Renal cortical epithelial cell (primary cell): ENCODE data around the gene HMGCS2. TPM values are rescaled to one million over a fixed set of nuclear protein-coding genes. Genes with fewer than 3 reads are reported as not detected.

Source experiments
- DNase-seq: peaks from one replicate; pipeline ENCODE4 v3.0.0-alpha.2; 2011; ENCODE audit warnings: low read depth
- total RNA-seq: library from RNA; depleted of rRNA; stranded (reverse); fragments of >200 nt; gene quantifications from 2 replicates; pipeline ENCODE4 v1.2.3, GENCODE V29; 2014

The HMGCS2 gene
- total RNA-seq = not detected in 2 replicates

DNA sequence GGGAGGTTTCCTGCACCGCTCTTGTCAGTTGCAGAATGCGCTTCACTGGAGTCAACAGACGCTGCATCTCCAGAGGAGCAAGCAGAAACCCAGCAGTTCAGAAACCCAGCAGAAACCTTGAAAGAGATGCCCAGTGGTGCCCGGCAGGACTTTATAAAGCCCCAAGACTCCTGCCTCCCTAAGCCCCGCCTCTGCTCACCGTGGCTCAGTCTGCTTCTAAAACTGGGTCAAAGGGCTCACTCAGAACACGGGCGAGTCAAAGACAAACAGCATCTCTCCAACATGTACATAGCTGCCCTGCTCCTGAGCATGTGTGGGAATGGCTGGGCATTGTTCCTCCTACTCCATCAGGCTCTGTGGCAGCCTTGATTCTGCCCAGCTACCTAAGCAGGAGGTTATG is at the start of gene HMGCS2:
Gene HMGCS2 (minus strand): TSS at position 128 of the 400 bp plus-strand sequence. CDS start 61 bp downstream, at position 67.
- DNase-seq = no peak

- DNase-seq = no peak
These were observed 49.5 kb upstream of the HMGCS2 start for GRCh38 chr1:119818181-119818580.

DNA sequence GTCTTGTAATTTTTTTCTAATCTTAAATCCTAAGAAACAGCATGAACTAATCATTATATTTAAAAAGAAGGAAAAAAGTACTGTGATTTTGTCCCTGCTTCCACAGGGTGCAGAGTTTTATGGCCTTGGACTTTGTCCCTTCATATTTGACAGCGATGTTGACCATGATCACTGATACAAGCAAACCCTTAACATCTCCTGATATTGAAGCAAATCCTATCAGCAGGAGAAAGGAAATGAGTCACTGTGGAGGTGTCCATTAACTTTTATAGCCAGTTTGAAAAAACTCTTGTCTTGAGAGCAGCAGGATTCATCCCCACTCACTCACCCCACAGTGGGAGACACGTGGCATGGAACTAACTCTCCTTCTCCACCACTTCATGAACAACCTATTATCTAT is 47.7 kb upstream of the HMGCS2 start:
- peak; percentile 83 for DNase-seq

DNA sequence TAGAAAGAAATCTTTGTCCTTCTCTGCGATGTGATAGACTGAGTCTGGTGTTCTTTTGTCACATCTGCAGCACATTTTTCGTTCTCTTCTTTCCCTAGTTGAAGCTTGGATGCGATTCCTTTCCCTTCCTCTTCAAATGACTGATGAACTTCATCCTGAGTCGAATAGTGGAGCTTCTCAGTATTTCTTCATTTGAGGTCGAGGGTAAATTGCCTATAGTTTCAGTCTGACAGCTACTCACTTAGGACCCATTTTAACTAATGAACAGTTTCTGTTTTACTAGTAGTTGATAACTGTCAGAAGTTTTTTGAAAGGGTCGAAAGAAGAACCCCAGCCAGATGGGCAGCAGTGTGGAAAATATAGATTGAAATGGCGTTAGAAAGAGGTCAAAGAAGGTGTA is 47.2 kb upstream of the HMGCS2 start:
- DNase-seq = no peak

DNA sequence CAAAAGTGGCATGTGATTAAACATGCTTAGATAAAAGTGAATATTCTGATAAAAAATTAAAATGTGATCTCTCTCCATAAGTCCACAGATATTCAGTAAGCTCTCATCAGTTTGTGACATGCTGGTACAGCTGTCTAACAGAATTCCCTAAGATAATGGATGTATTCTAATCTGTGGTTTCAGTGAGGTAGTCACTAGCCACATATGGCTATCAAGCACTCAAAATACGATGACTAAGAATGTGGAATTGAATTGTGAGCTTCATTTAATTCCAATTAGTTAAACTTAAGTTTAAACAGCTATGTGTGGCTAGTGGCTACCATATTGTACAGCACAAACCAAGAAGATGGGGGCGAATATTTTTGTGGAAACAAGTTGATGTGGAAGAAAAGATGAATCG is 46.7 kb upstream of the HMGCS2 start:
- DNase-seq = peak; percentile 77

GRCh38 chr1:119814288-119814687 is 45.6 kb upstream of the HMGCS2 start:
- no peak for DNase-seq

GRCh38 chr1:119811985-119812557 is 43.4 kb upstream of the HMGCS2 start:
- no peak for DNase-seq

DNA sequence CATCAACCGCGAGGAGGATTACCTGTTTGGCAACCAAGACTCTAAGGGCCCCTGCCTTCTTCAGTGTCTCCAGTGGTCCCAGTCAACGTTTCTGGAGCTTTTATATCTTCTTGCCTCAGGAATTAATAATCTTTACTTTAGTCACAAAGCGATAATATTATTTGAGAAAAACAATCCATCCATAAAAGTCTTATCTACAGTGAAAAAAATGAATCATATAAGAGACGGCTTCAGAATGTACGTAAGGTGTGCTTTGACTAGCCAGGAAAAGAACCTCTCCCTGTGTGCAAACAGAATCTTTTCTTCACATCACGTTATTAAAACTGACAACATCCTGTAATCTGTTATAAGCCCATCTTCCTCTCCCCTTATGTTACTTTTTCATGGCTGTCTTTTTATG is 42.7 kb upstream of the HMGCS2 start, which contains the start of gene REG4:
Gene REG4 (minus strand): TSS at position 74 of the 400 bp plus-strand sequence. CDS start 2,691 bp downstream, outside the sequence.
- no peak for DNase-seq

DNA sequence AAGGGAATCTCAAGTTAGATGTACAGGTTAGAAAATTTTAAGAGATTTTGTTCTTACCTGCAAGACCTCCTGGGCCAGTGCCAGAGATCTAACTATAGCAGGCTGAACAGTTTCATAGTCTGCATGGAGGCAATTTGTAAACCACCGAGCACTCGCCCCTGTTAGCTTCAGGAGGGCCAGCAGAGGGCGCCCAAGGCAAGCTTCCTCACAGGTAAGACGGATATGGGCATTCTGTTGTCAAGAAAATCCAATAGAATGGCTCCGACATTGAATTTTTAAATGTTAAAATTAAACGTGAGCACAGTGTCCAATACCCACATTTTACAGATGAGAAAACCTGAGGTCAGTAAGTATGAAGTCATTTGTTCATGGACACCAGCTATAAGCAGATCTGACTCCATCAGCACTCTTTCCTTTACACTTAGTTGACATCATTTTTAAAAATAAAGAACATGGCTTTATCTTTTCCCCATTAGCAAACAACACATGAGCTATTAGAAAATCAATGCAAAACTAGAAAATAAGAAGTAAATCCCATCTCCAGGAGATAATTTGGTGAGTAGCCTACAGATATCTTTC is 40.4 kb upstream of the HMGCS2 start:
- peak; percentile 62 for DNase-seq

- no peak for DNase-seq
These were observed 39.8 kb upstream of the HMGCS2 start for GRCh38 chr1:119808491-119808890.

GRCh38 chr1:119806489-119806888 is 37.8 kb upstream of the HMGCS2 start:
- no peak for DNase-seq

- no peak for DNase-seq
These were observed 37.0 kb upstream of the HMGCS2 start for GRCh38 chr1:119805746-119806145.

- no peak for DNase-seq
These were observed 36.5 kb upstream of the HMGCS2 start for GRCh38 chr1:119805247-119805646.

- DNase-seq = no peak
These were observed 31.0 kb upstream of the HMGCS2 start for GRCh38 chr1:119799599-119800177.

DNA sequence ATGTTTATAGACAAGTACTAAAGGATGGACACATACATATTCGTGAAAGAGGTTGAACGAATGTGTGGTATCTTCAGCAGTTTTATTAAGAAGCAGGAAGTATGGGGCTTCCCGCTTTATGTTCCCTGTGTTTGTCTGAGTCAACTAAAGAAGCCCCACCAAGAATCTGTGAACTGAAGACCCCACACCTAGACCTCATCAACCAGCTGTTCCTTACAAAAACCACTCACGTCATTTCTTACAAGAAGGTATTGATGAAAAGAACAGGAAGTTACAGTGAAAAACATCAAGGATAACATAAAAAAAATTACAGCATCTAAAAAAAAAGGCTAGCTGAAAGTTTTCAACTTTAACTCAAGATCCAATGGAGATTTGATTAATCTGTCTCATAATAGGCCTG is 30.3 kb upstream of the HMGCS2 start:
- no peak for DNase-seq

- DNase-seq = no peak
These were observed 28.9 kb upstream of the HMGCS2 start for GRCh38 chr1:119797606-119798005.

DNA sequence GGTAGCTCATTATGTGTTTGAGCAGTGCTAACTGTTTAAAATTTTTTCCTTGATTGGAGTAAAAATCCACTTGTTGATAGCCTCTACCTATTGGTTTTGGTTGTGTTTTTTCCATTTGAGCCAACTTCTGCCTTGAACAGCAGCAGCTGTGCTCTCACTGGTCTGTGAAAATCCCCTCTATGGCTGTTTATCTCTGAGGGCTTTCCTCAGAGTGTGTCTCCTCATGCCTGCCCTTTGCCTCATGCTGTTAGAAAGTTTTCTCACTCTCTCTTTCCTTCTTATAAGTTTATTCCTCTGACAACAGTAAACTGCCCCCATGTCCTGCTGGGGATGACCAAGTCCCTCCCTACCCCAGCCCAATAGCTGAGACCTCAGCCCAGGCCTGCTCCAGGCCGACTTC is 28.5 kb upstream of the HMGCS2 start:
- DNase-seq = no peak

DNA sequence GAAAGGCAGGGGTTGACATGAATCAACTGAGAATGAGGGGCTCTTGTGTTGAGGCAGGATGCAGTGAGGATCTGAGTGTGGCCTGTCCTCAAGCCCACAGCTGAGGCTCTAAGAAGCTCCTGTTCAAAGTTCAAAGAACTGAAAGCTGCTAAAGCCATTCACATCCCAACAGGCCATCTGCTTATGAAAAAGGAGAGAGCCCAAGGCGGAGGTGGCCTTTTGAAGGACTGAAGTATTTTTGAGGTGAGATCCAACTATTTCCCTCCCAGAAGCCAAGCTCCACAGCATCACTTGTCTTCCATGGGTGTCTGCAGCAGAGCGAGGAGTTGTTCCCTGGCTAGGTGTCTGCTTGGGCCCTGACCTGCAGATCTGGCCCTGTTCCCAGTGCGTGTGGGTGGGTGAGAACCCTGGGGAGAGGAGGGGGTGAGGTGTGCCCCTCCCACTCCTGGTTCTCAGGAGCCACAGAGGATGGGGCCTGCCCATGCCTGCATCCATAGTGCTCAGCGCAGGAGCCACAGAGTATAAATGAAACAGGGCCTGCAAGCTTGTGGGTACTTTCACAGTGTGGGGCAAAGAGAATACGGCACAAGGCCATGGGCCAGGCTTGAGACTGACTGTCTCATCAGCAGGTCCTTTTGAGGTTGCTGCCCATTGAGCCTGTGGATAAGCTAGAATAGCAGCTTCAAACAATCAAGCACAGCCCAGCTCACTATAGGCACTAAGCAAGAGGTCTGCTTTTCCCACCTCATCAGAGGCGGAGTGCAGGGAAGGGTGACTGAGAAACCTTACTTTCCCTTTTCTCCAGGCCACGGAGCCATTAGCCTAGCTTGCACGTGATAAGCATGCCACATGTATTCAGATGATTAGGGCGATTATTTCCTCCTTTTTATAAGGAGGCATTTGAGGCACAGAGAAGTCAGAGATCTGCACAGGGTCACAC is 26.8 kb upstream of the HMGCS2 start:
- no peak for DNase-seq

- no peak for DNase-seq
These were observed 26.2 kb upstream of the HMGCS2 start for GRCh38 chr1:119794876-119795240.

GRCh38 chr1:119794230-119794875 is 25.6 kb upstream of the HMGCS2 start:
- DNase-seq = no peak

GRCh38 chr1:119791377-119791776 is 22.7 kb upstream of the HMGCS2 start:
- DNase-seq = peak; percentile 37
